Nephron progenitor cell (in vitro differentiated cells): ENCODE data around the gene AGAP1.

Experiments used
- DNase-seq: peaks from one replicate; pipeline ENCODE4 v3.0.0; 2021
- H3K27ac Mint-ChIP-seq: 2 replicates; pipeline ENCODE4 v1.8.0; 2021; ENCODE audit warnings: mild to moderate bottlenecking, moderate library complexity, mixed read lengths
- H3K27me3 Mint-ChIP-seq: 2 replicates; pipeline ENCODE4 v1.8.0; 2021; ENCODE audit warnings: mild to moderate bottlenecking, low read depth, mixed read lengths; ENCODE audit not compliant: poor library complexity
- H3K36me3 Mint-ChIP-seq: 2 replicates; pipeline ENCODE4 v1.8.0; 2021; ENCODE audit warnings: low read depth, mixed read lengths
- H3K4me1 Mint-ChIP-seq: 2 replicates; pipeline ENCODE4 v1.8.0; 2021; ENCODE audit warnings: mixed read lengths
- H3K4me3 Mint-ChIP-seq: 2 replicates; pipeline ENCODE4 v1.8.0; 2021; ENCODE audit warnings: mild to moderate bottlenecking, moderate library complexity, mixed read lengths
- H3K9me3 Mint-ChIP-seq: 2 replicates; pipeline ENCODE4 v1.8.0; 2021; ENCODE audit warnings: mild to moderate bottlenecking, moderate library complexity, mixed read lengths
- CTCF ChIP-seq: fragments of 200-600 bp; sonication (generic); IDR thresholded peaks from 2 replicates; pipeline ENCODE4 v1.5.0; 2021; ENCODE audit warnings: antibody characterized with exemption

The AGAP1 gene

GRCh38 chr2:235981631-235982030, 487.8 kb downstream of the AGAP1 start:
- H3K9me3 Mint-ChIP-seq = no peaks in the 10 kb centered on the region
- peak; percentile 29 for DNase-seq
- no peaks in the 10 kb centered on the region for H3K27me3 Mint-ChIP-seq
- TF ChIP-seq CTCF = peak; percentile 26
- H3K4me1 Mint-ChIP-seq = peaks cover 41% of the 10 kb centered on the region
- H3K27ac Mint-ChIP-seq = no peak overlapping the region
- peaks cover 48% of the 10 kb centered on the region for H3K36me3 Mint-ChIP-seq
- no peak overlapping the region for H3K4me3 Mint-ChIP-seq

- no peak overlapping the region for H3K4me3 Mint-ChIP-seq
- DNase-seq = no peak
- peaks cover 5% of the 10 kb centered on the region for H3K27me3 Mint-ChIP-seq
- H3K9me3 Mint-ChIP-seq = no peaks in the 10 kb centered on the region
- no peak overlapping the region for H3K27ac Mint-ChIP-seq
- TF ChIP-seq CTCF = no peak
- H3K36me3 Mint-ChIP-seq = peaks cover 46% of the 10 kb centered on the region
- peaks cover 37% of the 10 kb centered on the region for H3K4me1 Mint-ChIP-seq
Observed at GRCh38 chr2:235983016-235983415, 489.2 kb downstream of the AGAP1 start.

- no peak for DNase-seq
- H3K27ac Mint-ChIP-seq = no peak overlapping the region
- no peak for TF ChIP-seq CTCF
- H3K4me3 Mint-ChIP-seq = no peak overlapping the region
- peaks cover 46% of the 10 kb centered on the region for H3K36me3 Mint-ChIP-seq
- H3K4me1 Mint-ChIP-seq = peaks cover 36% of the 10 kb centered on the region
- H3K27me3 Mint-ChIP-seq = peaks cover 5% of the 10 kb centered on the region
- no peaks in the 10 kb centered on the region for H3K9me3 Mint-ChIP-seq
Observed at GRCh38 chr2:235984552-235984951, 490.7 kb downstream of the AGAP1 start.

- Mint-ChIP-seq H3K9me3 (no peaks in the 10 kb centered on the region), H3K4me3 (no peak overlapping the region), H3K27me3 (peaks cover 5% of the 10 kb centered on the region), H3K4me1 (peaks cover 27% of the 10 kb centered on the region), H3K27ac (no peak overlapping the region), H3K36me3 (peaks cover 53% of the 10 kb centered on the region)
- DNase-seq = no peak
- no peak for TF ChIP-seq CTCF
Observed at GRCh38 chr2:235986361-235986760, 492.5 kb downstream of the AGAP1 start.

GRCh38 chr2:235988271-235989015, 494.6 kb downstream of the AGAP1 start:
- Mint-ChIP-seq H3K36me3 (peaks cover 54% of the 10 kb centered on the region), H3K27ac (peak overlapping the region; percentile 10), H3K4me3 (no peak overlapping the region)

More at GRCh38 chr2:235988271-235989015, 494.6 kb downstream of the AGAP1 start:
- no peak for DNase-seq
- Mint-ChIP-seq H3K27me3 (peaks cover 5% of the 10 kb centered on the region), H3K4me1 (peaks cover 18% of the 10 kb centered on the region), H3K9me3 (no peaks in the 10 kb centered on the region)
- no peak for TF ChIP-seq CTCF
